Measurements from ENCODE around the gene AFG1L.

Gene AFG1L

DNA sequence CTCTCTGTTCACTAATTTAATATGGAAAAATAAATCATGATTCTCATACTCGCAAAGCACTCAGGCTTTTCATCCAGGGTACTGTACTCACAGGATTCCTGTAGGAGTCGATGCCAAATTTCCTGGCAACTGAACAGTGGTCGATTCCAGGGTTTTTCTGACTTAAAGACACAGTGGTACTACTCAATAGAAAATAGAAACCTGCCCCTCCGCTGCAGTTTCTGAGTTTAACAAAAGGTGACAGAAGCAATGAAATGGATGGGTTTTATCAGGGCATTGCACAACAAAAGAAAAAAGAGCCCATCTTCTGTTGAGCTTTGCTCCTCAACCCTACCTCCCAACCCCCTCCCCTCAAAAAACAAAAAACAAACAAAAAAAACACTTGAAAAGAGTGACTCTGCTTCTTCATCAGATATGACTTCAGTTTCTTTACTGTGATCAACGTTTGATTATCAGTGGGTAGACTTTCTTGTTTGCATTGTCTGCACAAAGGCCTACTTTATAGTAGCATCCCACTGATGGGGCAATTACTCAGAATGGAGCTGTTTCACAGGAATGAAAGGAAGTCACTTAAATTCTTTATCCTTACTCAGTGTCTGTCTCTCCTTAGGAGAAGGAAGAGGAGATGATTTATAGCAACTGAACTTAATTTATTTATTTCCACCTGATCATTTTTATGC lies 169.7 kb downstream of the AFG1L start:
- no peak for DNase-seq

DNA sequence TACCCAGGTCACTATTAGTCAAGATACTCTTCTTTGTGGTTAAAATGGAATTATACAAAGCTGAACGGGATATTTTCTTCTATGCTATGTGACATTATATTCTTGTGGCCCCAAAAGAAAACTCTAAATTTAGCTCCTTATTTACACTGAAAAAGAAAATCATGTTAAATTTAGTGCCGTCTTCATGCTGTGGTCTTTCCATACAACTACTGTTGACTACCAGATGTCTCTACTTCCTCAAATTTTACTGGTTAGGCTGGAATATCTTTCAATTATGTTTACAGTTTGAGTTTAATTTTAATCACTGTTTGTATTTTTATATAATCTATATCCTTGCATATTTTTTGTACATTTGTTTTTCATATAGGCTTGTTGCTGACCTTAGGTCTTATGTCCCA lies 170.2 kb downstream of the AFG1L start:
- DNase-seq, result no peak

DNA sequence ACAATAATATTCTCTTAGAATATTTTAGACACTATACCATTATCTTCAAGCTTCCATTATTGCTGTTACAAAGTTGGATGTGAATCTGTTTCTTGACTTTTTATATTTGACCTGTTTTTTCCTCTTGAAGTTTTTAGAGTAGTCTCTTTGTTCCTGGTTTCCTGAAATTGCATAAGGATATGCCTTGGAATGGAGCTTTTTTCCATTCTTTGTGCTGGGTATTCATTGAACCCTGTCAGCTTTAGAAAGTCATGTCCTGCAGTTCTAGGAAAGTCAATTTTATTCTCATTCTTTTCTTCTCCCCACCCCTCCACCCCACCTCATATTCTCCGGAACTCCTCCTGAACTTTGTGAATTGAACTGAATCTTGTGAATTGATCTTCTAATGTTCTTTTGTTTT lies 173.5 kb downstream of the AFG1L start:
- no peak for DNase-seq

DNA sequence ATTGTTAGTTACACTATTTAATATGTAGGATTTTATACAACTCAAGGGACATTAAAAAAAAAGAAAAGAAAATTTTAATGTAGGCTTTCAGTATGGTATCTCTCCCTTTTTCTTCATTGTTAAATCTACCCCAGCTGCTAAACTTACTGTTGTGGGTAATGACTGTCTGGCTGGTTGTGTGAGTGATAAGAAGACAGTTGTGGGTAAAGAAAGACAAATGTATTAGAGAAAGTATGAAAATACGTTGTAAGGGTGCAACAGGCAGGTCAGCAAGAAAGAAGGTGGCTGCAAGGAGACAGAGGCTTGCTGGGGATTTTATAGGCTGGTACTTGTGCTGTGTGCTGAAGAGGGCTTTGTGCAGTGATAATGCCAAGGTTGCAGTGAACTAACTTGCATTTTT lies 174.5 kb downstream of the AFG1L start:
- no peak for DNase-seq

DNA sequence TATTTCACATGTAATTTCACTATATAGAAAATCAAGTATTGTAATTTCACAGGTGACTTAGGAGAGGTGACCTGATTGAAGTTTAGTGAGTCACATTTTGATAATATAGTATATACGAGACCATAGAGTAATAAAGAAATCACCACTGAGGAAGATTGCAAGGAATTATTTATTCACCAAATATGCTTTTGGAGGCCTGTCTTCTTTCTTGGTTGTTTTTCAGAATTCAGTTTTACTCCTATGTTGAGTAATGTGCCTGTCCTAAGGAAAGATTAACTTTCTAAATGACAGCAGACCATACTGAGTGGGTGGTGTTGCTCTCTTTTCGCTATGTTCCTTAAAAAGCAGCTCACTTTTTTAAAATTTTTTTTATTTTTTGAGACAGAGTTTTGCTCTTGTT lies 178.3 kb downstream of the AFG1L start:
- no peak for DNase-seq

DNA sequence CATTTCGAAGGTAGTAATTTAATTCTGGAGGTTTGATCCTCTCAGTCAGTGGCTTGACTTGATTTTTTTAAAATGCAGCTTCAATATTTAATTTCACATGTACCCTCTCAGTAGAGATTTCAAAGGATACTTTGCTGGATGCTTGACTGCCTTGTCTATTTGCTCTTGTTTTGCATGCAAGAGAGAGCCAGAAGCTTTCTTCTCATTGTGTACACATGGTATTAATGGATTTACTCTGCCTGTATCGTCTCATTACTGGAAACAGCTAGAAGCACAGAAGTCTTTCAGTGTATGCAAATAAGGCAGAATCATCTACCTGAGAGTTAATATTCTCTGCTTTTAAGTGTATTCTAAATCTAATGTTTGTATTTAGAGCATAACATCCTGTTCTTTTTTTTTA lies 181.5 kb downstream of the AFG1L start:
- no peak for DNase-seq

DNA sequence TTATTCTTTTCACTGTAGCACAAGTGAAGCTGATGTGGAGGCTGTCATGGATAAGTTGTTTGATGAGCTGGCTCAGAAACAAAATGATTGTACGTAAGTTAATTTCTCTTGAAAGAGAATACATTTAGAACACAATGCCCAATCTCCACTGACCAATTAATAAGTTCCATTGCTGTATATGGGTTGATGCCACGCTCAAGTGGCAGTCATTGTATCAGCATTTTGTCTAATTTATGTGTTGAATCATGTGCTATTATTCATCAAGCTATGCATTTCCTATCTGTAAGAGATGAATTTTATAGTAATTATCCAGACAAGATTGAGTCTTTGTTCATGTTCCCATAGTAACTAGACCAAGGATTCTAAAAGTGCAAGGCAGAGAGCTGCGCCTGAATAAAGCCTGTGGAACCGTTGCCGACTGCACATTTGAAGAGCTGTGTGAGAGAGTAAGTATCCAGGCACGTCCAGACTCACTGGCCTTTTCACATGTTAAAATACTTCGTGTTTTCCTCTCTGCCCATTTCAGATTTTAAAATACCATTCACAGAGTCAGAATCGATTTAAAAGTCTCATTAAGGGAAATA lies 182.1 kb downstream of the AFG1L start:
- no peak for DNase-seq

DNA sequence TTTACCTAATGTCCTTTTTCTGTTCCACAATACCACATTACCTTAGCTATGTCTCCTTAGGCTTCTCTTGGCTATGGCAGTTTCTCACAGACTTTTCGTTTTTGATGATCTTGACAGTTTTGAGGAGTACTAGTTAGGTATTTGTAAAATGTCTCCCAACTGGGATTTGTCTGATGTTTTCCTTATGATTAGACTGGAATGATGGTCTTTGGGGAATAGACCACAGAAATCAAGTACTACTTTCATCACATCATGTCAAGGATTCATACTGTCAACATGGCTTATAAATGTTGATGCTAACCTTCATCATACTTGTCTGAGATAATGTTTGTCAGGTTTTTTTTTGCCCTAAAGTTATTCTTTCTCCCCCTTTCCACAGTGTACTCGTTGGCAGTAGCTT lies 187.7 kb downstream of the AFG1L start:
- no peak for DNase-seq

DNA sequence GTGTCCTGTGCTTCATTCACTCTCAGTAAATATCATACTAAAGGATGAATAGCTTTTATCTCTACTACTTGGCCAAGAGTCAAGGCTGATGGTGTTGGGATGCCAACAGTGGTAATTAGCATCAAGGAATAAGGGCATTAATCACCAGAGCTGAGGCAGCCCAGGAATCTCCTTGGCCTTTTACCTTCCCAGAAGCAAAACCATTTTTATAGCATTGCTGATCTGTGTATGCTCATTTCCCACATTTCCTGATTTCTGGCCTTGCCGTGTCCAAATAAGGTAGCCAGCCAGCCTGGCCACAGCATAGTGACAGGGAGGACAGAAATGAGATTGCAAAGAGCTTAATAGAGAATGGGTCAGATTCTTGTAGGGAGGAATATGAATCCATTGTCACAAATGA lies 189.2 kb downstream of the AFG1L start:
- no peak for DNase-seq

DNA sequence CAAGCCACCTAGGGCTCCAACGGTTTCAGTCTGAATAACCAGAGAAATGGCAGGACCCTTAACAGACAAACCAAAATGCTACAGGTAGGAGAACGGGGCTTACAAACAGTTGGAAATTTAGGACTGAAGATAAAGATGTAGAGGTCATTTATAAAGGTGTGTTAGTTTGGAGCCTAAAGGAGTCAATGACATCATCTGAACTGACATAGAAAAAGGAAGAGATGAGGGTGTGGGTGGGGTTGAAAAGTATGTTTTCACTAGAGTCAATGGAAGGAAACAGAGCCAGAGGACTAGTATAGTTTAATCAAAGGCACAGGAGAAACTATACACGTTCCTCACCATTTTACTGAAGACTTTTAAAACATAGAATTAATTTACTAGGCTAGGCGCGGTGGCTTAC lies 194.8 kb downstream of the AFG1L start:
- DNase-seq, result no peak

DNA sequence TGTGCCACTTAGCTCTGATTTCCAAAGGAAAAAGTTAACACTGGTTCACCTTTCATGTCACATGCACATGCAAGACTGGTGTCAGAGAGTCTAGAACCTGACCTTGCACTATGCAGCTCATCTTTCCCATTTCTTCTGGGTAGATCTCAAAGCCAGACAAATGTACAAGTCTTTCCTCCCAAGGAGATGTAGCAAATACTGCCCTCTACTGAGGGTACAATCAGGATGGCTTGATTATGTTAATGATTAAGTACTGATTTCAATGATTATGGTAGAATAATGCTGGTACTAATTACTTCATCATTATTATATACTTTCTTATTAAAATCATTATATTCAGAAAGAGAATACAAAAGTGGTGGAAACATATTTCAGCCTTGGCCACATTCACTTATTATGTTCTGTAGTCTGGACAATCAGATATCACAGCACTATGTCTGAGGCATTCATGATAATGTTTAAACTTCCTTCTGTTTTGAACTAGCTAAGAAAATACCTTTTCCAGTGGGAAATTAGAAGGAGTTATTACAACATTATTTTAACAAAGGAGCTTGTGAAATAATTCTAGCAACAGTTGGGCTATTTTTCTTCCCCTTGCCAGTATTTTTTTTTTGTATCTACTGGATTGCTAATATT lies 197.4 kb downstream of the AFG1L start:
- DNase-seq, result no peak

DNA sequence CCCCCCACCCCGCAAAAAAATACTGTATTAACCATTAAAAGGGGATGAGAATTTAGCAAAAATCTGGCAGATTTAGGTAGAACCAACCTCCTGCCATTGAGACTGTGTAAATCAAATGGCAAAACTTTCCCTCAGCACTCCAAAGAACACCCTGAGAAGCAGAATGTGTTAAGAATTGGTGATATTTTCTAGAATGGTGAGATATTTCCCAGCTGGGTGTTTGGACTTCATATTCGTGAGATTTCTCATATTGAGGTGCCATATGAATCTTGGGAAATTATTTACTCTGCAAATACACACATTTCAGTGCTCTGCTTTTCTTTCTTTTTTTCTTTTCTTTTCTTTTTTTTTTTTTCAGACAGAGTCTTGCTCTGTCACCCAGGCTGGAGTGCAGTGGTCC lies 199.6 kb downstream of the AFG1L start:
- DNase-seq, result no peak

DNA sequence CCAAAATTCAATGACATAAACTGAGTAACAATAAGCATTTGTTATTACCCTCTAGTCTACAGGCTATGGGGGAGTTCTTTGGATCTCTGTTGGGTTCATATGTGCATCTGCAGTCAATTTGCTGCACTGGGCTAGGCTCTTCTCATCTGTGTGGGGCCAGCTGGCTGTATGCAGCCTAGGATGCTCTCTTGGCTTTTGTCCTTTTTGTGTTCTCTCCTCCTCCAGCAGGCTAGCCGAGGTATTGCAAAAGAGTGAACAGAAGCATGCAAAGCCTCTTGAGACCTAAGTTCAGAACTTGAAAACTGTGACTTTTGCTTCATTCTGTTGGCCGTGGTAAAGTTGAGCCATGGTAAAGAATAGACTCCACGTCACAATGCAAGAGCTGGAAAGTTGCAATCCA lies 203.0 kb downstream of the AFG1L start:
- no peak for DNase-seq

DNA sequence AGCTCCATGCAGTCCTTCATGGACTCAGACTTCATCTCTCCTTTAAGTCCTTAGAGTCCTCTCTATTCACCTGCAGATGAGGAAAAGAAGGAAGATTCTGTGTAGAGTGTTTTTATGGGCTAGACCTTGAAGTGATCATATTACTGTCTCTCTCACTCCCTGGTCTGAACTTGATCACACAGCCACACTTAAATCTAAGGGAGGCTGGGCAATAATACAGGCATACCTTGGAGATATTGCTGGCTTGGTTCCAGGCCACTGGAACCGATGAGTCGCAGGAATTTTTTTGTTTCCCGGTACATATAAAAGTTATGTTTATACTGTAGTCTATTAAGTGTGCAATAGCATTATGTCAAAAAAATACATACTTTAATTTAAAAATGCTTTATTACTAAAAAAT lies 206.7 kb downstream of the AFG1L start:
- no peak for DNase-seq

DNA sequence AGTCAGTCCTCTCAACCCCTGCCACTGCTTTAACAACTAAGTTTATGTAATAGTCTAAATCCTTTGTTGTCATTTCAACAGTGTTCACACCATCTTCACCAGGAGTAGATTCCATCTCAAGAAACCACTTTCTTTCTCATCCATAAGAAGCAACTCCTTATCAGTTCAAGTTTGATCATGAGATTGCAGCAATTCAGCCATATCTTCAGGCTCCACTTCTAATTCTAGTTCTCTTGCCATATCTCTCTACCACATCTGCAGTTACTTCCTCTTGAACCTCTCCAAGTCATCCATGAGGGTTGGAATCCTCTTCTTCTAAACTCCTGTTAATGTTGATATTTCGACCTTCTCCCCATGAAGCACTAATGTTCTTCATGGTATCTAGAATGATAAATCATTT lies 208.0 kb downstream of the AFG1L start:
- no peak for DNase-seq

DNA sequence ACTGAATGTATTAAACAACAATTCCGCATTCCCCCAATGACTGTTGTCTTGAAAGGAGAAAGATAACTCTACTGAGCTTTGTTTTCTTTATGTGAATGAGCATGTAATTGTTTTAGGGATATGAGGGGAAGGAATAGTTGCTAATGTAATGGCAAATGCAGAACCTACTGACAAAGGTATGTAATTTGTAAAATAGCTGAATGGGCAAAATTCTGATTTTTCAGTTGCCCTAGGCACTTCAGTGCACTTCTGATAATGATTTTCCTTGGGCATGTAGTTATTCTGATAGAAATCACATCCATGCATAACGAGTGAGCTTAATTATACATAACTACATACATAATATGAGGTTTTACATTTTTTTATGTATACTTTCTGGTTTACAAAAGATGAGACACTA lies 212.5 kb downstream of the AFG1L start:
- no peak for DNase-seq

DNA sequence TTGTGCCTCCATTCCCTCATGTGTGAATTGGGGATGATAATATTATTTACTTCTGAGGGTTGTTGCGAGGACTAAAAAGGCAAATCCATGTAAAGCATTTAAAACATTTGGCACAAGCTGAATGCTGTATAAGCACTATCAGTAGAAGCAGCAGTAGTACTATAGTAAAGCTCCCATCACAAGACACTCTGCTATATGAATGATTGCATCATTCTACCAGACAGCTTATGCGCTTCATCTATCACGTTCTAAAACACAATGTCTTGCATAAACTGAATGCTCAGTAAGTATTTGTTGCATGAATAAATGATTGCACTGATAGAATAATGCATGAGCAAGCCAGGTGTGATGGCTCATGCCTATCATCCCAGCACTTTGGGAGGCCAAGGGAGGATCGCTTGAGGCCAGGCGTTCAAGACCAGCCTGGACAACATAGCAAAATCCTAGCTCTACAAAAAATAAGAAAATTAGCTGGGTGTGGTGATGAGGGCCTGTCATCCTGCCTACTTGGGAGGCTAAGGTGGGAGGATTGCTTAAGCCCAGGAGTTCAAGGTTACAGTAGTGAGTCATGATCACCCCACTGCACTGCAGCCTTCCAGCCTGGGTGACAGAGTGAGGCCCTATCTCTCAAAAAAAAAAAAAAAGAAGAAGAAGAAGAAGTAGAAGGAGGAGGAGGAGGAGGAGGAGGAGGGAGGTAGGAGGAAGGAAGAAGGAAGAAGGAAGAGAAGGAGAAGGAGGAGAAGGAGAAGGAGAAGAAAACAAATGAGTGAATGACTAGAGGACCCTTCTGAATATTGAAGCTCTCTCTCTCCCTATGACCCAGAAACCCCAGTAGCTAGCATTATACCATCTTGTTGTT lies 215.8 kb downstream of the AFG1L start:
- DNase-seq, result no peak

DNA sequence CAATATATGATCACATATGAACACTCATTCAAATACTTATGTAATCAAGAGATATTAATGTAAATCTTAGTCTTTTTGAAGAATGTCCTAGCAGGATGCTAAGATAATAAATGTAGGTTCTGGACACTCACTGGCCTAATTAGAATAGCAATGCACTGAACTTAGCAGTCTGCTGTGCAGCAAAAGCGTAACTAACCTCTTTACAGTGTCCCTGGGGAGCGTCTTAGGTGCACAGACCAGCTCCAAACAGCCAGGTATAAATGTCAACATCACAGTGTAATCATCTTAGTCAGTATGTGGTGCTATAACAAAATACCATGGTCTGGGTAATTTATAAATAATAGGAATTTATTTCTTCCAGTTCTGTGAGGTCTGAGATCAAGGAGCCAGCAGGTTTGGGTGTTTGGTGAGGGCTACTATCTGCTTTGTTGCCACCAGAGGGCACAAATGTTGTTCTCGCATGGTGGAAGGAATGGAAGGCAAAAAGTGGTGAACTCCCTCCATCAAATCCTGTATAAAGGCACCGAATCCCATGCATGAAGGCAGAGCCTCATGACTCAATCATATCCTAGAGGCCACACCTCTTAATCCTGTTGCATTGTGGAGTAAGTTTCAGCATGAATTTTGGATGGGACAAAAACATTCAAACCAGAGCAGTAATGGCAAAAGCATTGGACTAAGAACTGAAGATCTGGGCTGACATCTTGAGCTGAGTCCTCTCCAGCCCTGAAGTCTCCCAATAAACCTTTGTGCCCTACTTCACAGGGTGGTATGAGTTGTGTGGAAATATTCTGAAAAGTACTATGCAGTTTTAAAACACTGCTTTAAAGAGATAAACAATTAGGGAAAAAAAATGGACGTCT lies 224.1 kb downstream of the AFG1L start:
- no peak for DNase-seq

DNA sequence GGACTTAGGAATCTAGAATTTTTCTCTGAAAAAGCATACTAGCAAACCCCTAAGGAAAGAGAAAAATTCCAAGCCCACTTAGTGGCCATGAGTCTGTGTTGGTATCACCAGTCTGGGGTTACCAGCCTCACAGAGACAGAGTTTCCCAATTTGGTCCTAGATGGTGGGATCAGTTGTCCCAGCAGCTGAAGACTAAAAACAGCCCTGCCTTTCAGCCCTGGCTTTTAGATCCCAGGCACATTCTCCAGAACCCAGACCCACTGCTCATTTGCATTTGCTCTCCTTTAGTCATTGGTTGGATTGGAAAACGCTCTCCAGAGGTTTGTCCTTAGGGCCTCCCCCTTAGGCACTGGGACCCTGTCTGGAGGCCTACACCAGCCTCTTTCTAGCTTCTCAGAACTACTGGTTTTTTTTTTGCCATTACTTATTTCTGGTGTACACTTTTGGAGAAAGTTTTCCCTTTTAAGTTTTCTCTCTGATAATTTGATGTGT lies 226.8 kb downstream of the AFG1L start:
- no peak for DNase-seq

DNA sequence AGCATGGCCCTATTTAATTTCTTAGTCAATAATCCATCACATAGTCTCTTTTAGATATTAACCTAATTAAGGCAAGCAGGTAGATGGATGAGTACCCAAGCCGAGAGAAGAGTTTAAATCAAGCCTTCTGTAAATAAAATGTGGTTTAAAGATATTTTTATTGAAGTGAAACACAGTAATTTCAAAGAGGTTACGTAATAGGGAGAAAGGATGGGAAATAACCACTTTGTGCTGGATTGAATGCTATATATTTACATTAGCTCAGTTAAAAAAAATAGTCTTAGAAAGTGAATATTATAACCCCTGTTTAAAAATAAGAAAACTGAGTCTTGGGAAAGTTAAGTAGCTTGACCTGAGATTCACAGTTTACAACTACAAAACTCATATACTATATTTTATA lies 228.8 kb downstream of the AFG1L start:
- DNase-seq, result no peak

DNA sequence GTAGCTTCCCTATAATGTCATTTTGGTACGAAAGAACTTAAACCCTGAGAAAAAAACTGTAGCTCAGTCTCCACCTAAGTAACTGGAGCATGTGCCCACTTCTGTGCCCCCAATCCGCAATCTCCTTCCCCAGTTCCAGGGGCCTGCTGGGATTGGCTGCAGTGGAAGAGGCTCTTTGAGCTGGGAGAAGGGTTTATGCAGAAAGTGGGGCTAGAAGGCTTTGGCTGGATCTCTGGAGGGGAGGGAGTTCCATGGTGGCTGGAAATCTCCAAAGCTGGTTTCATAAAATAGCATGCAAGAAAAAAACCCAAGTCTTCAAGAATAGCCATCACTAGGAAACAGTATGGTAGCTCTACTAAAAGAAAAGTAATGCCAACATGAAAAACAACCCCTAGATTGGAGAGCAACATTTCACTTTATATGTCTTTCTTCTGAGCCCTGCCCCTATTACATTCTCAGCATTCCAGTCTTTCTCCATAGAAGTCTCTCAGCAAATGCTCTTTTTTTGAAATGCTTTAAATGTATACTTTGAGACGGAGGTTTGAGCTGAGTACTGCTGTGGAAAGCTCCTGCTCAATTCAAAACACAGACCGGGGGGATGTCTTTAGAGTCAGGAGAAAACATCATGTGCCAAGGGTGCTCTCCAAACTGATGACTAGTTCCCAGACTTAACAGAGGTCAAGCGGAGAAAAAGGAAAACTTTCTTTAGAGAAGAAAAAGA lies 229.8 kb downstream of the AFG1L start:
- no peak for DNase-seq

DNA sequence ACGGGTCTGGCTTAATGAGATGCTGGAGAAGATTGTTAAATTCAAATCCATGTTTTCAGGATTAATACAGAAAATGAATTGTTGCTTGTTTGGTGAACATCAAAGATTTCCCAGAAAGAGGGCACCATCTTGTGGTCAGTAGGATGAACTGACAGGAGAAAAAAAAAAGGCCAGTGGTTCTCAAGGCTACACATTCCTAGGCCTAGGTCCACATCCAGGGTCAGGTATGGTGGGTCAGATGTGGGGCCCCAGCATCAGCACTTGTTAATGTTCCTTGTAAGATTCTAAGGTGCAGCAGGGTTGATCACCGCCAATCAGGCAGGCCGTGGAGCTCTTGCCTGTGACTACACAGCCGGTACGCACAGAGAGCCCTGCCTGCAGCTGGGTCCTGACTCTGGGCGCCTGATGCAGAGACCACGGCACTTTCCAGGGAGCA lies 231.9 kb downstream of the AFG1L start:
- DNase-seq, result no peak

Data from CD4-positive, alpha-beta T cell treated with Interferon gamma for 1 hour (primary cell).